Dedifferentiated amniotic fluid mesenchymal stem cell (primary cell): Measurements from ENCODE around the gene DVL1.

ENCODE experiments used
- DNase-seq: peaks from one replicate; pipeline ENCODE4 v3.0.0-alpha.2; 2016; ENCODE audit errors: extremely low spot score

The DVL1 gene

DNA sequence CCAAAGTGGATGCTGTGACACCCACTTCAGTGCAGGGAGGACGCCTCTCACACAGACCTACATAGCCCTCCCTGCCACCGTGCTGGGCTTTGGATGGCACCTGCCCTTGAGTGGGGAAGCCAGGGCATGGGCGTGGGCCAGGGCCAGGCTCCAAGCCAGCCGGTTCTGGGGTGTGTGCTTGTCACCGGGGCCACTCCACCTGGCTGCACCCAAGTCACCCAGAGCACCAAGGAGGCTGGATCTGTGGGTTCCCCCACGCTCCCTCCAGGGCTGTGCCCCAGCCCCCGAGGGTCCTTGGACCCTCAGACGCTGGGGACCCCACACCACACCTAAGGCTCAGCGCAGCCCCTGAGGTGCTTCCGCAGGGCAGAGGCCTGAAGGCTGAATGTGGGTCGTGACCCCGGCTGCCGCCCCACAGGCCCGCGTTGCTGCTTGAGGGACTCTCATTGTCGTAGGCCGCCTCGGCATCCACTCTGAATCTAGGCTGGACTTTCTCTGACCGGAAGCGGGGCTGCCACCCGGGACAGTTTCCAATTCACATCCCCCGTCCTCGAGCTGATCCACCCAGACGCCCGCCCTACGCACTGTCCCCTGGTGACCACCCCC, 7.7 kb upstream of the DVL1 start:
- DNase-seq, result no peak

DNA sequence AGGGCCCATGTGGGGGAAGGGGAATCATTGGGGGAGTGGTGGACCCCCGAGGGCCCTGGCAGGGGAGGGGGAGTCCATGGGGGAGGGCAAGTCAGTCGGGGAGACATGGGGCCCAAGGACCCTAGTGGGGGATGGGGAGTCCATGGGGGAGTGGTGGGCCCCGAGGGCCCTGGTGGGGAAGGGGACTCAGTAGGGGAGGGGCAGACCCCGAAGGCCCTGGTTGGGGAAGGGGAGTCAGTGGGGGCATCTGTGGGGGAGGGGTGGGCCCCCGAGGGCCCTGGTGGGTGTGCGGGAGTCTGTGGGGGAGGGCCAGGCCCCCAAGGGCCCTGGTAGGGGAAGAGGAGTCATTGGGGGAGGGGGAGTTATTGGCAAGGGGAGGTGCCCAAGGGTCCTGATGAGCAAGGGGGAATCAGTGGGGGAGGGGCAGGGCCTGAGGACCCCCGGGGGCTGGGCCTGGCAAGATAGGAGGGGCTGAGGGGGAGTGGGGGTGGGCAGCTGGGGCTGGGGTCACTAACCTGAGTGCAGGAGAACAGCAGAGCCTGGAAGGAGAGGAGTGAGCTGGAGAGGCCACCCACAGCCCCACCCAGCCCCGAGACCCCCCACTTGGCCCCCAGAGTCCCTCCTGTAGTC, 7.1 kb upstream of the DVL1 start:
- no peak for DNase-seq

DNA sequence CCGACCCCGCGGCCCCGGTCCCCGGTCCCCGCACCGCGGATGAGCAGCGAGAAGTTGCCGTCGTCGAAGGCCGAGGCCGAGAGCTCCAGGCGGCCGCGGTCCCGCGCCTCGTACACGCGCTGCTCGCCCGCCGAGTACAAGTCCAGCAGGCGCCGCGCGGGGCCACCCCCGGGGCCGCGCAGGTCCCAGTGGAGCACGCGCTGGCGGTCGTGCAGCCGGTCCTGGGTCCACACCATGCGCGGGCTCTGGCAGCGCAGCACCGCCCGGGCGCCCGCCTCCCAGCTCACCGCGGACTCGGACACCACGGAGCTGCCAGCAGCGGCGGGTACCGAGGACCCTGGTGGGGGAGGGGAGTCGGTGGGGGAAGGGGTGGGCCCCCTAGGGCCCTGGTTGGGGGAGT, 6.2 kb upstream of the DVL1 start:
- DNase-seq, result no peak

GRCh38 chr1:1354271-1355247, 5.3 kb upstream of the DVL1 start:
- no peak for DNase-seq

DNA sequence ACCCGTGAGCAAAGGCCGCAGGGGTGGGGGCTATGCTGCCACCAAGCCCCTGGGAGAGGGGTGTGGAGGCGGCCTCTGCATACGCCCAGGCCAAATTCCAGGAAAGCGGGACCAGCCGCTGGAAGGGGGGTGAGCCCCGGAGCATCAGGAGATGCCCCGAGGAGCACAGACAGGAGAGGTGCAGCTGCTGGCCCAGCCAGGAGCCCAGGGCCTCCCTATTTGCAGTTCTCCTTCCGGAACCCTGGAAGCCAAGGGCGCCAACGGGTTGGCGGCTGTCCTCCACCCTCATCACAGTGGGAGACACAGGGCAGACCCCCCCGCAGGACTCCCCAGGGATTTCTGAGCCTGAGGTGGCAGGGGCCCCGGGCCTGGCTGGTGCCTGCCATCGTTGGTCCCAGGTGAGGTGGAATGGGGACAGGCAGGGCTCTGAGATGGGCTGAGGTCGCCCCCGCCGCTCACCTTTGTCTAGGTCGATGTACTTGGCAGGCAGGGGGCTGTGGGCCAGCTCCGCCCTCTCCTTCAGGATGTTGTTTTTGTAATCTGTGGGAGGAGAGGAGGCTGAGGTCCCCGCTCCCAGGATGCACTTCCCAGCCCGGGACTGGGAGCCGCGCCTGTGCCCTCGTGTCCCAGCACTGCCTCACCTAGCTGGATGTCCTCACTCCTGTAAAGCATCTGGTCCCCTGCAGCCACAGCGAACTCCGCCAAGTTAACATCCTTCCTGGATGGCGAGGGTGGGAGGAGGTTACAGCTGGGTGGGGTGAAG, 4.4 kb upstream of the DVL1 start:
- no peak for DNase-seq

- DNase-seq, result no peak
Measured at GRCh38 chr1:1352786-1353388, 3.7 kb upstream of the DVL1 start.

- no peak for DNase-seq
Measured at GRCh38 chr1:1351511-1352427, 2.6 kb upstream of the DVL1 start.

DNA sequence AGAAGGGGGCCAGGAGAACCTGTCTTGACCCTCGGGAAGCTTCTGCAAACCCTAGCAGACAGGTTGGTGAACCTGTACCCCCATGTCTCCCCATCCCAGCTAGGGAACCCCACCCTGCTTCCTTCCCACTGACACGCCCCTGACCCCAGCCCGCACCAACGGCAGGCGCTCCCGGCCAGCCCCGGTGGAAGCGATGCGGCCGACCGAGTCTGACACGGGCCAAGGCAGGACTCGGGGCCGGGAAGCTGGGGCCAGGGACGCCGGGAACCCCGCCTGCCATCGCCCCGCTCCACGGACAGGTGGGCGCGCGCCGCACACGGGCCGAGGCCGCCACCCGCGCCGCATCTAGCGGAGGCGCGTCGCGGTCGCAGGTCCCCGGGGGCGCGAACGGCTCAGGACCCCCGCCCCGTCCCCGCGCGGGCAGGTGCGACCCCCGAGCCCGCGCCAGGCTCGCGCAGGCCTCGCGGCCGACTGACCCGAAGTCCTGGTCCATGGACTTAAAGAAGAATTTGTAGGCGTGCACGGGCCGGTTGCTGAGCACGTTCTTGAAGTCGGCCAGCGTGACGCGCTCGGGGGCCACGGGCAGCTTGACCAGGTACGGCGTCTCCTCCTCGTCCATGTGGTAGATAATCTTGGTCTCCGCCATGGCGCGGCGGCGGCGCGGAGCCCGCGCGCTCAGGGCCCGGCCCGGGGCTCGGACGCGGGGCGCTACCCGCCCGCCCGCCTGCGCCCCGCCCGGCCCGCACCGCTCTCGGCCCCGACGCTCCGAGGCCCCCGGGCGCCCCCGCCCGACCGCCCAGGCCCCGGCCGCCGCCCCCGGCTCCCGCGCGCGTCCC, 580 bp downstream of the DVL1 start:
- no peak for DNase-seq

DNA sequence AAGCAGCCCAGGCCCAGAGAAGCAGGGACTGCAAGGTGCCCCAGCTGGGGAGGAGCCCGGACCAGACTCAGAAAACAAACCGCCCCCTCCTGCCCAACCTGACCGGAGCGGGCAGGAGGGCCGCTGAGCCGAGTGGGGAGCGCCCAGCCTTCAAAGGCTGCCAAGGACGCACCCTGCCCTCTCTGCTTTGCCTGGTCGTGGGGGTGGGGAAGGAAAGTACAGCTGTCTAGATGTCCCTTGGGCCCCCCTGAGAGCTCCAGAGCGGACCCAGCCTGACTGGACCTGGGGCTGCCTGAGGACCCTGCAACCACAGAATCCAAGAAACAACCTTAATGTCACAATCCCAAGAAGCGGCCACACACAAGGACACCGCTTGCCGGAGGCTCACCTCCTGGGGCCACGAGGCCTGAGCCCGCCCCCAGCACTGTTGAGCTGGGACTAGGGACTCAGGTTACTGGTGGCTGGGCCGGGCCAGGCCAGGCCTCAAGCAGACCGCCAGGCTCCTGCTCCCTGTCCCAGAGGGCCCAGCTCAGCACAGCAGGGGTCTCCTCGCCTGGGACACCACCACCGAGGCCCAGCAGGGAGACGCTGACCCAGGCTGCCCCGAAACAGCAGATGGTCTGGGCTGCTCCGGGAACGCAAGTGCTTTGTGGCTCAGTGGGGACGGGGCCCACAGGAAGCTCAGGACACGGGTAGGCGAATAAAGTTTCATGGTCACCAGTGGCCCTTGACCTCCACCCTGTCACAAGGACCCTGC, 1.4 kb downstream of the DVL1 start:
- no peak for DNase-seq

DNA sequence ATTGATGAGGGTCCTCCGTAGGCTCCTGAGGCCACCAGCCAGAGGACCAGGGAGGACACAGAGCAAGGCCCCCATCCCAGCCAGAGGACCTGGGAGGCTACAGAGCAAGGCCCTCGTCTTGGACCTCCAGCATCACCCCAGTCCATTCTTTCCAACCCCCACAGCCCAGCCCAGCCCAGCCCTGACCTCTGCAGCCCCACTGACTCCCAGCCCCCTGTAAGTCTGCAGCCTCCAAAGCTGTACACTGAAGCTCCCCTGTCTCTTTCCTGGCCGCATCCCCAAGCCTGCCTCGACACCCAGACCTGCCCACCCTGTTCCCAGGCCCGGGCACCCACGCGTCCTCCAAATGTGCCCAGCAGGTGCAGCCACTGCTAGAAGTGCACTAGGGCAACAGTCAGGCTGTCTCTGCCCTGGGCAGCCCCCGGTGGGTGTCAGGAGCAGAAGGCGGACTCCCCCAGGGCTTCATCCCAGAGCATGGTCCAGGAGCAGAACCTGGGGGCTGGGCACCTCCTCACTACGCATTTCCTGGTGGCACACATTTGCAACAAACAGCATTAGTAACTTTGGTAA, 2.1 kb downstream of the DVL1 start:
- no peak for DNase-seq

GRCh38 chr1:1346501-1346890, 2.7 kb downstream of the DVL1 start:
- no peak for DNase-seq

- DNase-seq, result no peak
Measured at GRCh38 chr1:1345860-1346500, 3.2 kb downstream of the DVL1 start.

GRCh38 chr1:1345384-1345783, 3.8 kb downstream of the DVL1 start:
- DNase-seq, result no peak

- no peak for DNase-seq
Measured at GRCh38 chr1:1344655-1345361, 4.4 kb downstream of the DVL1 start.

GRCh38 chr1:1343811-1344421, 5.3 kb downstream of the DVL1 start:
- DNase-seq, result no peak

- DNase-seq, result no peak
Measured at GRCh38 chr1:1342584-1343115, 6.6 kb downstream of the DVL1 start.
